IMR-90 (cell line): ENCODE data around the gene SRI. TPM values are rescaled to one million over a fixed set of nuclear protein-coding genes. Genes with fewer than 3 reads are reported as not detected.
"Not testable (repeated sequence)": the region's sequence is repeated elsewhere in the genome, so short reads cannot be mapped to it uniquely, and the experiment has no call there.

Experiments used
- ATAC-seq: fragments of 200-7000 bp; cut with Tn5 transposase; 2 replicates; pipeline ENCODE4 v1.9.1; 2020; ENCODE audit warnings: low read depth, mild to moderate bottlenecking, moderate library complexity
- BruUV-seq: library from RNA; stranded (reverse); fragments of 400-500 nt; replicated peaks from 2 replicates; lab custom pipeline; 2021; lab: Mats Ljungman, UMichigan
- CTCF ChIA-PET: fragments of 300-600 bp; formaldehyde crosslinking; extraction: SDS; loops from one replicate; lab custom pipeline; 2021; ENCODE audit warnings: antibody characterized with exemption; lab: Yijun Ruan, JAX
- POLR2A ChIA-PET: fragments of 300-600 bp; sonication (Branson Sonifier 250); formaldehyde crosslinking; loops from one replicate; lab custom pipeline; 2022; ENCODE audit warnings: antibody characterized with exemption; ENCODE audit not compliant: unreplicated experiment; lab: Charles Lee
- DNase-seq: peaks from one replicate; pipeline ENCODE4 v3.0.0; 2013
- H2AFZ ChIP-seq: replicated peaks from 2 replicates; pipeline ENCODE3; 2013; ENCODE audit warnings: low read length, mild to moderate bottlenecking; ENCODE audit not compliant: poor library complexity
- H2AK5ac ChIP-seq: 2 replicates; pipeline ENCODE4 v1.6.1; 2013; ENCODE audit warnings: low read depth, low read length, inconsistent platforms
- H2AK9ac ChIP-seq: replicated peaks from 2 replicates; pipeline ENCODE3; 2013; ENCODE audit warnings: mild to moderate bottlenecking, low read depth, low read length, moderate library complexity; ENCODE audit not compliant: poor library complexity
- H2BK120ac ChIP-seq: 2 replicates; pipeline ENCODE4 v1.6.1; 2013; ENCODE audit warnings: low read depth, low read length, inconsistent platforms
- H2BK15ac ChIP-seq: 3 replicates; pipeline ENCODE4 v1.6.1; 2013; ENCODE audit warnings: low read depth, low read length, inconsistent platforms
- H2BK20ac ChIP-seq: 2 replicates; pipeline ENCODE4 v1.6.1; 2013; ENCODE audit warnings: low read depth, mild to moderate bottlenecking, inconsistent platforms, low read length, moderate library complexity
- H2BK5ac ChIP-seq: 2 replicates; pipeline ENCODE4 v1.6.1; 2013; ENCODE audit warnings: mild to moderate bottlenecking, low read depth, low read length, inconsistent platforms; ENCODE audit not compliant: poor library complexity, severe bottlenecking
- H3K14ac ChIP-seq: replicated peaks from 2 replicates; pipeline ENCODE4 v1.6.1; 2013; ENCODE audit warnings: low read depth, low read length, inconsistent platforms
- H3K18ac ChIP-seq: 2 replicates; pipeline ENCODE4 v1.6.1; 2013; ENCODE audit warnings: low read depth, low read length, control low read depth
- H3K23ac ChIP-seq: 2 replicates; pipeline ENCODE4 v1.6.1; 2013; ENCODE audit warnings: low read depth, low read length, inconsistent platforms
- H3K27ac ChIP-seq: 2 replicates; pipeline ENCODE4 v1.5.1; 2013; ENCODE audit warnings: mild to moderate bottlenecking, control low read depth, low read length; ENCODE audit not compliant: insufficient read depth
- H3K27me3 ChIP-seq: 2 replicates; pipeline ENCODE4 v1.6.1; 2013; ENCODE audit warnings: low read length; ENCODE audit not compliant: control insufficient read depth, insufficient read depth
- H3K36me3 ChIP-seq: 2 replicates; pipeline ENCODE4 v1.6.1; 2013; ENCODE audit warnings: low read length, mixed read lengths; ENCODE audit not compliant: control insufficient read depth, insufficient read depth
- H3K4ac ChIP-seq: 2 replicates; pipeline ENCODE4 v1.6.1; 2013; ENCODE audit warnings: low read depth, low read length, inconsistent platforms
- H3K4me1 ChIP-seq: 2 replicates; pipeline ENCODE4 v1.6.1; 2013; ENCODE audit warnings: low read length, mixed read lengths; ENCODE audit not compliant: control insufficient read depth, insufficient read depth
- H3K4me2 ChIP-seq: 2 replicates; pipeline ENCODE4 v1.6.1; 2013; ENCODE audit warnings: low read depth, mild to moderate bottlenecking, control low read depth, low read length, moderate library complexity
- H3K4me3 ChIP-seq: 2 replicates; pipeline ENCODE4 v1.5.1; 2013; ENCODE audit warnings: low read depth, mild to moderate bottlenecking, control low read depth, low read length, moderate library complexity; ENCODE audit not compliant: insufficient read depth
- H3K56ac ChIP-seq: 2 replicates; pipeline ENCODE4 v1.6.1; 2013; ENCODE audit warnings: low read length, inconsistent platforms; ENCODE audit not compliant: insufficient read depth; ENCODE audit errors: extremely low read depth
- H3K79me1 ChIP-seq, 2 experiments: 2 replicates each; pipeline ENCODE4 v1.6.1; 2013; ENCODE audit warnings: low read length in 2 of 2, inconsistent platforms in 1 of 2, low read depth in 1 of 2
- H3K9ac ChIP-seq: 2 replicates; pipeline ENCODE4 v1.6.1; 2013; ENCODE audit warnings: low read depth, low read length, control low read depth
- H3K9me1 ChIP-seq: 2 replicates; pipeline ENCODE4 v1.6.1; 2013; ENCODE audit warnings: low read length, inconsistent platforms; ENCODE audit not compliant: insufficient read depth
- H3K9me3 ChIP-seq: 2 replicates; pipeline ENCODE4 v1.6.1; 2013; ENCODE audit warnings: low read length; ENCODE audit not compliant: control insufficient read depth, insufficient read depth
- H4K20me1 ChIP-seq: 2 replicates; pipeline ENCODE4 v1.6.1; 2013; ENCODE audit warnings: low read length, inconsistent platforms; ENCODE audit not compliant: insufficient read depth
- H4K5ac ChIP-seq: 2 replicates; pipeline ENCODE4 v1.6.1; 2013; ENCODE audit warnings: mild to moderate bottlenecking, low read depth, low read length, control low read depth
- H4K8ac ChIP-seq, 2 experiments: 2 replicates each; pipeline ENCODE4 v1.6.1; 2013; ENCODE audit warnings: low read depth in 2 of 2, low read length in 2 of 2, control low read depth in 1 of 2, inconsistent platforms in 1 of 2
- H4K91ac ChIP-seq: 2 replicates; pipeline ENCODE4 v1.6.1; 2013; ENCODE audit warnings: low read depth, low read length, inconsistent platforms; ENCODE audit not compliant: insufficient read depth
- WGBS, 2 experiments: methylation state at CpG; one replicate each; pipeline versions ENCODE4 v1.1.5 to v1.1.7; 2013; ENCODE audit warnings: missing lambda C conversion rate in 2 of 2; ENCODE audit not compliant: insufficient read length in 1 of 2; ENCODE audit errors: extremely low coverage in 2 of 2; 5-methylcytosine and 5-hydroxymethylcytosine counted together
- dilution Hi-C: fragments of 300-500 bp; cut with HindIII; formaldehyde crosslinking; loops from one replicate; pipeline ENCODE4 v1.14.3; 2018; ENCODE audit warnings: low sequenced_read_pairs; ENCODE audit not compliant: unreplicated experiment
- in situ Hi-C: fragments of 300-500 bp; cut with MboI; formaldehyde crosslinking; loops from 3 replicates; pipeline ENCODE4 v1.14.3; 2019; ENCODE audit warnings: low sequenced_read_pairs, inconsistent platforms, mixed read lengths
- intact Hi-C: fragments of 100-400 bp; cut with micrococcal nuclease; formaldehyde crosslinking; loops from 2 replicates; pipeline ENCODE4 v1.10.0; 2022
- polyA plus RNA-seq, 3 experiments: library from polyadenylated mRNA; depleted of rRNA; stranded (reverse); fragments of >200 nt; gene quantifications; 2 replicates each; pipeline ENCODE4 v1.2.3, GENCODE V29; 2012; ENCODE audit warnings: low replicate concordance in 1 of 3
- total RNA-seq: library from RNA; depleted of rRNA; stranded (reverse); fragments of >200 nt; gene quantifications from 2 replicates; pipeline ENCODE4 v1.2.3, GENCODE V29; 2012

The SRI gene
- total and polyA plus RNA-seq, 2 of the 4 experiments (the other 2 are of a cell fraction) = 83.3 to 115 TPM

GRCh38 chr7:88264987-88265386 lies 45.1 kb upstream of the SRI start:
- H2AK9ac ChIP-seq, POLR2A ChIA-PET, dilution Hi-C loops, BruUV-seq, H4K8ac ChIP-seq, intact Hi-C loops, H2AK5ac ChIP-seq, CTCF ChIA-PET, H3K4me3 ChIP-seq, H2BK15ac ChIP-seq, H3K27ac ChIP-seq, H3K4me1 ChIP-seq, H4K20me1 ChIP-seq, H2BK20ac ChIP-seq, H2AFZ ChIP-seq, H3K9me3 ChIP-seq, DNase-seq, H3K9ac ChIP-seq, H4K91ac ChIP-seq, H3K27me3 ChIP-seq, H3K23ac ChIP-seq, H2BK120ac ChIP-seq, H3K4me2 ChIP-seq, H4K5ac ChIP-seq, H3K79me1 ChIP-seq, H3K18ac ChIP-seq, H3K36me3 ChIP-seq, H3K56ac ChIP-seq, ATAC-seq, H3K14ac ChIP-seq, H2BK5ac ChIP-seq, H3K9me1 ChIP-seq, H3K4ac ChIP-seq: not testable (repeated sequence)
- 40% methylated on average over 1 of the region's 3 CpGs; no CpG with 5 or more reads in 1 of the 2 experiments for WGBS, 2 experiments
- in situ Hi-C loops = loop anchor here (25.0 kb wide), 1 partner anchor 1822 kb away; no protein-coding TSS in a partner anchor
